Tibial nerve (tissue), 4 donors: ENCODE results near the gene FMNL2.

ENCODE experiments used
- CTCF ChIP-seq, 5 experiments: fragments of 200-600 bp in 3 of 5; fragments of 450-650 bp in 2 of 5; sonication (generic) in 3 of 5; IDR thresholded peaks; one replicate each; pipeline ENCODE4 v1.5.1; 2016 to 2019; ENCODE audit warnings: antibody characterized with exemption in 5 of 5, mild to moderate bottlenecking in 3 of 5, moderate library complexity in 2 of 5
- EP300 ChIP-seq, 2 donors: sonication (generic); formaldehyde crosslinking; IDR thresholded peaks; one replicate each; pipeline ENCODE4 v1.6.1; 2017; ENCODE audit warnings: antibody characterized with exemption in 2 of 2, mild to moderate bottlenecking in 1 of 2
- POLR2A ChIP-seq, 2 donors: fragments of 450-650 bp; IDR thresholded peaks; one replicate each; pipeline ENCODE4 v1.6.1; 2017; ENCODE audit warnings: antibody characterized with exemption in 2 of 2, mild to moderate bottlenecking in 2 of 2, moderate library complexity in 2 of 2

DNA sequence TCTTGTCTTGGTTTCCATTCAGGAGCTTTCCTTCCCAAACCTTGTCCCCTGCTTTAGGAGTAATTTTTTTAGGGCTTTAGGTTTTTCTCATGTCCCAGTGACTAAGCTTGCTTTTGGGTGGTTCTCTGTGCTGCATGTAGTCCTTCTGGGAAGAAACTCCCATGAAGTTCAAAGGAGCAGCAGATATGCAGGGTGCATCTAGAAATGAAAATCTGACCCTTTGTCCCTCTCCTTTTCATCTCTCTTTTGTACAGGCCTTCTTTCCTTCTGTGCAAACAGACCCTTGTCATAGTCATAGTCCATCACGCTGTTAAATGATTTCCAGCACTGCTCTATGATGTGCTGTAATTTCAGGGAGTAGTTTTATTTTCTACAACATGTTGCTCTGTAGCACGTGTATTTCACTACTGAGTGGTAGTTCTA lies 20.4 kb downstream of the FMNL2 start:
- TF ChIP-seq CTCF (IDR thresholded peaks at IDR 0.05): no peak
- no peak for TF ChIP-seq POLR2A (IDR thresholded peaks at IDR 0.05)
- TF ChIP-seq EP300 (IDR thresholded peaks at IDR 0.05): no peak
